ENCODE data around the gene ZEB1. TPM values are rescaled to one million over a fixed set of nuclear protein-coding genes. Genes with fewer than 3 reads are reported as not detected.

ZEB1 gene
- total RNA-seq, 1 experiment from 2014 or later = 10.3 TPM

DNA sequence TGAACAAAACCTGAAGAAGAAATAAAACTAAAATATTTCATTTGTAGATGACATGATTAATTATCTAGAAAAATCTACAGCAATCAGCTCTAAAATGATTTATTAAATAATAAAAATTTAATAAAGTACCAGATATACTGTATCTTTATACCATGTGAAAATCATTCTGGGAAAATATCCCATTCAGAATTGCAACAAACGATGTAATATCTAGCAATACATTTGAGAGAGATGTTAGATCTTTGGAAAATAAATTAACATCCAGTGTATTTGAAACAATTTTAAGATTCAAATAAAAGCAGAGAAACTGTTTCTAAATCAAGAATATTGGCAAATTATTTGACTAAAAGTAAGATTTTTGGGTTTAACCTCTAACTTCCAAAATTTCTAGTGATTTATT, 62.2 kb downstream of the ZEB1 start:
- TF ChIP-seq, protein P1, sequence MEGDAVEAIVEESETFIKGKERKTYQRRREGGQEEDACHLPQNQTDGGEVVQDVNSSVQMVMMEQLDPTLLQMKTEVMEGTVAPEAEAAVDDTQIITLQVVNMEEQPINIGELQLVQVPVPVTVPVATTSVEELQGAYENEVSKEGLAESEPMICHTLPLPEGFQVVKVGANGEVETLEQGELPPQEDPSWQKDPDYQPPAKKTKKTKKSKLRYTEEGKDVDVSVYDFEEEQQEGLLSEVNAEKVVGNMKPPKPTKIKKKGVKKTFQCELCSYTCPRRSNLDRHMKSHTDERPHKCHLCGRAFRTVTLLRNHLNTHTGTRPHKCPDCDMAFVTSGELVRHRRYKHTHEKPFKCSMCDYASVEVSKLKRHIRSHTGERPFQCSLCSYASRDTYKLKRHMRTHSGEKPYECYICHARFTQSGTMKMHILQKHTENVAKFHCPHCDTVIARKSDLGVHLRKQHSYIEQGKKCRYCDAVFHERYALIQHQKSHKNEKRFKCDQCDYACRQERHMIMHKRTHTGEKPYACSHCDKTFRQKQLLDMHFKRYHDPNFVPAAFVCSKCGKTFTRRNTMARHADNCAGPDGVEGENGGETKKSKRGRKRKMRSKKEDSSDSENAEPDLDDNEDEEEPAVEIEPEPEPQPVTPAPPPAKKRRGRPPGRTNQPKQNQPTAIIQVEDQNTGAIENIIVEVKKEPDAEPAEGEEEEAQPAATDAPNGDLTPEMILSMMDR (IDR thresholded peaks at IDR 0.05; ENCODE audit: unreplicated experiment) = no peak
- no peak overlapping the region for H3K27ac Mint-ChIP-seq (ENCODE audit: unreplicated experiment)
- H3K36me3 Mint-ChIP-seq (ENCODE audit: insufficient read depth, unreplicated experiment) = no peaks in the 10 kb centered on the region
- intact Hi-C loops (cut with micrococcal nuclease; ENCODE audit: unreplicated experiment) = no loop called here
- no peaks in the 10 kb centered on the region for H3K27me3 Mint-ChIP-seq (ENCODE audit: unreplicated experiment)
- H3K4me1 Mint-ChIP-seq (ENCODE audit: low read depth, unreplicated experiment) = no peaks in the 10 kb centered on the region
- no peak overlapping the region for H3K4me3 Mint-ChIP-seq (ENCODE audit: low read depth, unreplicated experiment)
- BruUV-seq (replicated peaks) = no TSS peak
- H3K9me3 Mint-ChIP-seq (ENCODE audit: low read depth, unreplicated experiment) = no peaks in the 10 kb centered on the region
- DNase-seq = no peak
- CTCF ChIA-PET = interaction anchor here (0.6 to 0.7 kb wide), 2 partner anchors 15 to 1010 kb away, joined by 3 to 5 read pairs; no protein-coding TSS in a partner anchor

DNA sequence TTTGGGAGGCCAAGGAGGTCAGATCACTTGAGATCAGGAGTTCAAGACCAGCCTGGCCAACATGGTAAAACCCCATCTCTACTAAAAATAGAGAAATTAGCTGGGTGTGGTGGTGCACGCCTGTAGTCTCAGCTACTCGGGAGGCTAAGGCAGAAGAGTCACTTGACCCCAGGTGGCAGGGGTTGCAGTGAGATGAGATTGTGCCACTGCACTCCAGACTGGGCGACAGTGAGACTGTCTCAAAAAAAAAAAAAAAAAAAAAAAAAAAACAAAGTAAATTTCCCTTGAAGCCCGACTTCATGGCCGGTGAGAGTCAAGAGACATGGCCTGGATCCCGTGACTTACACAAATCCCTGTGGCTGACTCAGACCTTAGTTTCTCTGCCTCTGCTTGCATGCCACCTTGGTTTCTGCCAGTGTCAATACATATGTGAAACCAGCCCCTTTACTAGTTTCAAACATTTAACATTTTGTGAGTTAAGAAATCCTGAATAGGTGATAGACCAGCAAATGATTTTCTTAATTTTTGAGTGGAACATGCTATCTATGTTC, 62.8 kb downstream of the ZEB1 start:
- no peaks in the 10 kb centered on the region for H3K27me3 Mint-ChIP-seq (ENCODE audit: unreplicated experiment)
- H3K4me1 Mint-ChIP-seq (ENCODE audit: low read depth, unreplicated experiment) = no peaks in the 10 kb centered on the region
- no peak for DNase-seq
- no peaks in the 10 kb centered on the region for H3K9me3 Mint-ChIP-seq (ENCODE audit: low read depth, unreplicated experiment)
- CTCF ChIA-PET = interaction anchor here (0.7 kb wide), 1 partner anchor 16 kb away, joined by 5 read pairs; no protein-coding TSS in a partner anchor
- intact Hi-C loops (cut with micrococcal nuclease; ENCODE audit: unreplicated experiment) = no loop called here
- no peak overlapping the region for H3K27ac Mint-ChIP-seq (ENCODE audit: unreplicated experiment)
- no peak overlapping the region for H3K4me3 Mint-ChIP-seq (ENCODE audit: low read depth, unreplicated experiment)
- no TSS peak for BruUV-seq (replicated peaks)
- no peaks in the 10 kb centered on the region for H3K36me3 Mint-ChIP-seq (ENCODE audit: insufficient read depth, unreplicated experiment)
- TF ChIP-seq, protein P1 (IDR thresholded peaks at IDR 0.05; ENCODE audit: unreplicated experiment) = no peak

- Mint-ChIP-seq H3K36me3 (ENCODE audit: insufficient read depth, unreplicated experiment) (no peaks in the 10 kb centered on the region), H3K4me3 (ENCODE audit: low read depth, unreplicated experiment) (no peak overlapping the region), H3K27ac (ENCODE audit: unreplicated experiment) (no peak overlapping the region), H3K27me3 (ENCODE audit: unreplicated experiment) (no peaks in the 10 kb centered on the region), H3K4me1 (ENCODE audit: low read depth, unreplicated experiment) (no peaks in the 10 kb centered on the region), H3K9me3 (ENCODE audit: low read depth, unreplicated experiment) (no peaks in the 10 kb centered on the region)
- TF ChIP-seq, protein P1 (IDR thresholded peaks at IDR 0.05; ENCODE audit: unreplicated experiment) = no peak
- CTCF ChIA-PET = no interaction called here
- no TSS peak for BruUV-seq (replicated peaks)
- no peak for DNase-seq
- intact Hi-C loops (cut with micrococcal nuclease; ENCODE audit: unreplicated experiment) = no loop called here
Observed at GRCh38 chr10:31383810-31384588, 65.0 kb downstream of the ZEB1 start.

DNA sequence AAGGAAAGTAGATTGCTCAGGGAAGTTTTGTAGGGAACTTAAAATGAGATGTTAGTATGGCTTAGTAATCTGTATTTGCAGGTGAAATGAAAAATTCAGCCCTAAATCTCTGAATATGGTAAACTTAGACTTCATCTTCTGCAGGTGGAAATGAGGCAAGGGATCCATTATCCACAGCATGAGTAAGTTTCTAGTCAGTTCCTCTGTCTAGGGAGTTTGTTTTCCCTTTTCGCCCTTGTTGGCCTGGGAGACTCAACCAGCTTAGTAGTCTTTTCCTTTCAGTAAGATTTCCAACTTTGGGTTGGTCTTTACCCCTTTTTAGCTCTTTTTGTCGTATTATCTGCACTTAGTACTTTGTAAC, 65.6 kb downstream of the ZEB1 start:
- H3K4me3 Mint-ChIP-seq (ENCODE audit: low read depth, unreplicated experiment) = no peak overlapping the region
- CTCF ChIA-PET = no interaction called here

More for the DNA sequence above, 65.6 kb downstream of the ZEB1 start:
- no peaks in the 10 kb centered on the region for H3K4me1 Mint-ChIP-seq (ENCODE audit: low read depth, unreplicated experiment)
- BruUV-seq (replicated peaks) = no TSS peak
- H3K27me3 Mint-ChIP-seq (ENCODE audit: unreplicated experiment) = no peaks in the 10 kb centered on the region
- no peaks in the 10 kb centered on the region for H3K36me3 Mint-ChIP-seq (ENCODE audit: insufficient read depth, unreplicated experiment)
- no peak overlapping the region for H3K27ac Mint-ChIP-seq (ENCODE audit: unreplicated experiment)
- TF ChIP-seq, protein P1 (IDR thresholded peaks at IDR 0.05; ENCODE audit: unreplicated experiment) = no peak
- DNase-seq = no peak
- intact Hi-C loops (cut with micrococcal nuclease; ENCODE audit: unreplicated experiment) = no loop called here
- no peaks in the 10 kb centered on the region for H3K9me3 Mint-ChIP-seq (ENCODE audit: low read depth, unreplicated experiment)

All from Calu3 (cell line).